T follicular helper cell (primary cell): ENCODE measurements around the gene CFAP61.
"Not testable (repeated sequence)": the region's sequence is repeated elsewhere in the genome, so short reads cannot be mapped to it uniquely, and the experiment has no call there.

Experiments used
- DNase-seq: peaks from one replicate; pipeline ENCODE4 v3.0.0-alpha.2; 2020; ENCODE audit warnings: low read depth

Gene CFAP61

DNA sequence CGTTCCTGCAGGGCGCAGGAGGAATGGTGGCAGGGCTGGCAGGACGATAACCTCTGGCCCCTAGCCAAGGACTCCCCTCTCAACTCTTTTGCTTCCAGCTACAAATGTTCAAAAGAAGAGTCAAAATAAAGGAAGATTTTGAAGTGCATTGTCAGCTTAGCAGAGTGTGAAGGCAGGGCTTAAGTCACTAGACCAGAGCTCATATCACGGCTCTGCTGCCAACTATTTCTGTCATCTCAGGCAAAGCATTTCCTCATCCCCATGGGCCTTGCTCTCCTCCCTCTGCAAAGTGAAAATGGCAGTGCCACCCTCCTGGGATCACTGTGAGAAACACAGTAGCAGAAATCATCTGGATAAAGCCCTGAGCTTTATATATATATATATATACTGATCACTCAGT is 36.7 kb downstream of the CFAP61 start:
- no peak for DNase-seq

DNA sequence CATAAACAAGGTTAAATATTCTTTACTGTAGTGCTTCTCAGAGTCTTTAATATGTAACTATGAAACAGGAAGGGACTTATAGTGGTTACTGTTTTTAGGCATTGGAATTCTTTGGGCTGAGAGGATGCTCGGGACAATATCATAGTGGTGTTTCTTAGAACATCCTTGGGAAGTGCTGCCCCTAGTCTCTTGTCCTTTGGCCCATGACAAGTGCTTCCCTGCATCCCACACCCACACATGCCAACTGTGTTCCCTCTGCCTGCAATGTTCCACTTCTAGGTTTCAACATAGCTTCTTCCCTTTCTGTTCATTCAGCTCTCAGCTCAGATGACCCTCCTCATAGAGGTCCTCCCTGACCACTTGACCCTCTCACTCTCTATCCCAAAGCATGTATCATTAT is 37.6 kb downstream of the CFAP61 start:
- no peak for DNase-seq

DNA sequence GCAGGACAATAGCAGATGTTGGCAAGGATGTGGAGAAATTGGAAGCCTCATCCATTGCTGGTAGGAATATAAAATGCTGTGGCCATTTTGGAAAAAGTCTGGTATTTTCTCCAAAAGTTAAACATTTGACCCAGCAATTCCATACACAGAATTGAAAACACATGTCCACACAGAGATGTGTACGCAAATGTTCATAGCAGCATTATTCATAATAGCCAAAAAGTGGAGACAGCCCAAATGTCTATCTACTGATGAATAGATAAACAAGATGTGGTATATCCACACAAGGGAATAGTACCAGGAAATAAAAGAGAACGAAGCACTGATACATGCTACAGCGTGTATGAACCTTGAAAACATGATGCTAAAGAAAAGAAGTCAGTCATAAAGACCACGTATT is 40.5 kb downstream of the CFAP61 start:
- no peak for DNase-seq

DNA sequence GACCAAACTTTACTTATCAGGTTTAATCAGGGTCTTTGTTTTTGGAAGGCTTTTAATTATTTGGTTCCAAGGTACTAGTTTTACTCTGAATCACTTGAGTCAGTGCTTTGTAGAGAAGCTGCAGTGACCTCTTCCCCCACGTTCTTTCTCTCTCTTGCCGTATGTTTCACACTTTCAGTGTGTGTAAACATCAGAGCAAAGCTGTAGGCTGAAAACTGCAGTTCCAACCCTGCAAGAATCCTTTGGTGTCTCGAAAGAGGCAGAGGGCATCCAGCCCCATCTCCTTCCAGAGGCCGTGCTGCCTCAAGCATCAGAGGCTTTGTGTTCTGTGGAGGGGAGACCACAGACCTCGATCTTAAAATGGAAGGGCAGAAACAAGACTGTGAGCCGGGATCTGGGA is 42.1 kb downstream of the CFAP61 start:
- DNase-seq: no peak

DNA sequence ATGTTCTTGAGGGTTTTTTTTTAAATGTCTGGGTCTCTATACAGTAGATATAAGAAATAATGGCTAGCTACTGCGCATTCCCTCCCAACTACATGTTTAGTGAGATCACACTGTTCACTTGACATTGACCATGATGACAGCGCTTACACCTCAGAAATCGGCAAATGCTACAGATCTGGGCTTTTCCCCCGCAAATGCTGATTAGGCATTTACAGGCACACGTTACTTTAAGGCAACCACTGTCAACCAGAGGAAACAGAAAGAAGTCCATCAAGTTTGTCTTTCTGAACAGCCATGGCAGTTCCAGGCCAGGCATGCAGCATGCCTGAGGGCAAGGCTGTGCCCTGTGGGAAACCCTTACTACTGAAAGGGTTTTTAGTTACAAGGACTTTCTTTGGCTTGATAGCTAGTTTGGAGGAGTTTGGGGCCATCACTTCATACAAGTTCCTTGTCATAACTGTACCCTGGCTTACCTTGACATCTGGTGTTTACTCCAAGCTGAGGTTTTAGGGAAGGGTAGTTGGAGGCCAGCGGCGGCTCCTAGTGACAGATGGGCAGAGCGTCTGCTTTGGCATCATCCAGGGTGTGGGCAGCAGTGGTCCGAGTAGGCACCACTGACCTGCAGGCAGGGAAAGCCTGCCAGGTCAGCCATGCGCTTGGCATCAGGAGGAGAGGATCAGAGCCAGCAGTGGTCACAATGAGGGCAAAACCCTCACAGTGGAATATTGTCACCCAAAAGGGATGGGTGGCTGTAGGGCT is 43.0 kb downstream of the CFAP61 start:
- DNase-seq: no peak

DNA sequence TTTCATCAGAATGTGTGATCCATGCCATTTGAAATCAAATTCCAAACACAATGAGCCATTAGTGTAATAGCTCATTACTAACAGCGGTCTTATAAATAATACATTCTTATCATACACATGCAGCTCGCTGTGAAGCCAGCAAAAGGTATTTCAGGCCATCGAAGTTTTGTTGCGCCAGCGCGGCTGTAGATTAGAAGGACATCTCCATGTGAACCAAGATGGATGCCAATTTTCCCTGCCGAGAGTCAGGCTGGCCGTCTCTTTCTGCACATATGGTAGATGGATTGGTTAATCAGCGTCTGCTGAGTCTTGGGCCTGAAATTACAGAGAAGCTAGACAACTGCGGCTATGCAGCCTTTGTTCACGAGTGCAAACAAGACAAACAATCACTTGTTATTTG is 44.1 kb downstream of the CFAP61 start:
- no peak for DNase-seq

DNA sequence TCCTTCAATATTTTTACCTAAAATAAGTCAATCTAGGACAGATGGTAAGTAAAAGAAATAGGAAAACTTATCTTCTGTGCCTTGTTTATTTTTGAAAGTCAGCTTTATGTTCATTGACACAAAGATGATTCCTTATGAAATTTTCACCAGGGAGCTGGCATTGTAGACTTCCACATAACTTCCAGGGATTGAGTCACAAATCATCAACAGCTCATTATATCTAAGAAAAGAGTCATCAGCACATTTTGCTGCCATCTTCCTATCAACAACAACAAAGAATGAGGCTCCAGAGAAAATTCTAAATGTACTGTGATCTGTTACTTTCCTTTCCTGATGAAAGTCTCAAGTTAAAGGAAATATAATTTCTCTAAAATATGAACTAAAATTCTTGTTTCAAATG is 48.5 kb downstream of the CFAP61 start:
- no peak for DNase-seq

DNA sequence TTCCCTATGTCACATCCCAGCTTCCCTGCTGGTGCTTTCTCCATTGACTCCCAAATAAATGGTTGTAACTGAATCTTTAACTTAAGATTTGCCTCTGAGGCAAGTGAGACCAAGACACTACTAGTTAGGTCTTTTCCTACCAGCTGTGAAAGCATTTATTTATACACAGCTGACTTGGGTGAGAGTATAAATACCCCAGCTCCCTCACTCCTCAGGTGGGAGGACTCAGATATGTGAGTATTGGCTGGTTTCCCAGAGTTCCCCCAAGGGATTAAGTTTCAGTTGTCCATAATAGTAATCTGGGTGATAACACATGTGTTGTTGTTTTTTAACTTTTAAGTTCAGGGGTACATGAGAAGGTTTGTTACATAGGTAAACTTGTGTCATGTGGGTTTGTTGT is 49.8 kb downstream of the CFAP61 start:
- DNase-seq: no peak

DNA sequence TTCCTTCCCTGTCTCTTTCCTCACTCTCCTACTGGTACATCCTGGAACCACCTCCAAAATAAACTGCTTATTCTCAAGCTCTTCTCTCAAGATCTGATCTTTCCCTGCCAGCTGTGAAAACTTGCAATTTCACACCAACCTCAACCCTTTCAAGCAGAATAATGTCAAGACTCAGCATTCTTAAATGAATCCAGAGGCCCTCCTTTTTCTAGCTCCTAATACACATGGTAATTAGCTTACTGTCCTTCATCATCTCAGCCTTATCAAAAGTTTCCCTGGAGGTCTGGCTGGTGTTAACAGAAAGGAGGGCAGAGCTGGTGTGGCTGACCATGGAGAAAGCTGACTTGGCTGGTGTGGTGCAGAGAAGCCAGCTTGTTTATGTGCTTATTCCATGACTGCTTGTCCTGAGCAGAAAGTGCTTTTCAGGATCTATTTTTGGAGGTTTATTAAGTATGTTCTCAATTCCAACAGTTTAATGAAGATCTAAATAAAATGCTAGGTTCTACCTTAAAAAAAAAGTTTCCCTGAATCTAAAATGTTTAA is 50.5 kb downstream of the CFAP61 start:
- no peak for DNase-seq

DNA sequence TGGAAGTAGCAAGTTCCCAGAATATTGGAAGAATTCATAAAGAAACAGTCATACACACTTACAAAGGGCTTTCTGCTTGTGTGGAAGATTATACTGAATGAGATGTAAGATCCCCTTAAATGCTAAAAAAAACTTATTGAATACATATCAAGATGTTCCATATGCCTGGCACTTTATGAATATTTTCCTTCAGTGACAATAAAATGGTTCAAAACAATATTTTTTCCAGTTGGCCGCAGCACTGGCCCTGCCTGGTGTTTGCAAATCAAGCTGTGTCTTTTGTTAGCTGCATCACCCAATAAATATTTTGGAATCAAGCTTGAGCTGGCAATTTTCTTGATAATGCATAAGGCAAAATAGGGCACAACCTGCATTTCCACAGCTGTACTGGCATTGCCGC is 51.2 kb downstream of the CFAP61 start:
- DNase-seq: no peak

DNA sequence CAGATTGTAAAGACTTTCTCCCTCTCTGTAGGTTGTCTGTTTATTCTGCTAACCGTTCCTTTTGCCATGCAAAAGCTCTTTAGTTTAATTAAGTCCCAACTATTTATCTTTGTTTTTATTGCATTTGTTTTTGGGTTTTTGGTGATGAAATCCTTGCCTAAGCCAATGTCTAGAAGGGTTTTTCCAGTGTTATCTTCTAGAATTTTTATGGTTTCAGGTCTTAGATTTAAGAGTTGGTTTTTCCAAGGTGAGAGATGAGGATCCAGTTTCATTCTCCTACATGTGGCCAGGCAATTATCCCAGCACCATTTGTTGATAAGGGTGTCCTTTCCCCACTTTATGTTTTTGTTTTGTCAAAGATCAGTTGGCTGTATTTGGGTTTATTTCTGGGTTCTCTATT is 70.9 kb downstream of the CFAP61 start:
- DNase-seq: not testable (repeated sequence)

DNA sequence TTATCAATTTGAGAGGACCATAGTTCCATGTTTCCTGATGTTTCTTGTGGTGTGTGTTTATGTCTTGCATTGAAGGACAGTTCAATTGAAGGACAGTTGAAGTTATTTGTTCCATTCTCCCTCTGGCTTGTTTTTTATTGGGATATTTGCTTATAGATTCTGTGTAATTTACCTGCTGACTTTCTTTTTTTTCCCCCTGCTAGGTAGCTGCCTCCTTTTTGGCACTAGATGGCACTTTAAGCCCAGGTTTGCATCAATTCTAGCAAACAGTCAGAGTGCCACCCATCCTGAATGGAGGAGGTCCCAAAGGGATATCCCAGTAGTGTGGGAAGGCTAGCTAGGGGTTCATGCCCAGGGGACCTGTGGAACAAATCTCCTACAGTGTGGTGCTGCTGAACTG is 78.1 kb downstream of the CFAP61 start:
- DNase-seq: no peak

DNA sequence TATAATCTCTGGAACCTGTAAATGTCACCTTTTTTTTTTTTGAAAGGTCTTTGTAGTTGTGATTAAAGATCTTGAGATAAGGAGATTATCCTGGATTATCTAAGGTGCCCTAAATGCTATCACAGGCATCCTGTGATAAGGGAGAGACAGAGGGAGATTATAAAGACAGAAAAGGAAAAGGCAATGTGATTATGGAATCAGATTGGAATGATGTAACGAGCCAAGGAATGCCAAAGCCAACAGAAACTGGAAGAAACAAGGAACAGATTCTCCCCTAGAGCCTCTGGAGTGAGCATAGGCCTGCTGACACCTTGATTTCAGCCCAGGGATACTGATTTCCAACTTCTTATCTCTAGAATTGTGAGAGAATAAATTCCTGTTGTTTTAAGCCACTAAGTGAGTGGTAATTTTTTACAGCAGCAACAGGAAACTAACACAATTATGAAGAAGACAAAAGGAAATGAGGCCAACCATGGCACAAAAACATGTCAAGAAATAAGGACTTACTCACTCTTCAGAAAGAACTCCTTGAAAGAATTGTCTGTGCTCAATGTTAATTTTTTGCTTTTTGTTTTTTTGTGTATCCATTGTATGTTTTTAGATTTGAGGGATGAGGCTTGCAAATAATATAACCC is 82.7 kb downstream of the CFAP61 start:
- DNase-seq: no peak

DNA sequence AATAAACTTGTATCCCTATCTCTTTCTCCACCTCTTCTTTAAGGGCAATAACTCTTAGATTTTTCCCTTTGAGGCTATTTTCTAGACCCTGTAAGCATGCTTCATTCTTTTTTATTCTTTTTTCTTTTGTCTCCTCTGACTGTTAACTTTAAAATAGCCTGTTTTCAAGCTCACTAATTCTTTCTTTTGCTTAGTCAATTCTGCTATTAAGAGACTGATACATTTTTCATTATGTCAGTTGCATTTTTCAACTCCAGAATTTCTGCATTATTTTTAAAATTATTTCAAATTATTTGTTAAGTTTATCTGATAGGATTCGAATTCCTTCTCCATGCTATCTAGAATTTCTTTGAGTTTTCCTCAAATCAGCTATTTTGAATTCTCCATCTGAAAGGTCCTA is 84.0 kb downstream of the CFAP61 start:
- no peak for DNase-seq

DNA sequence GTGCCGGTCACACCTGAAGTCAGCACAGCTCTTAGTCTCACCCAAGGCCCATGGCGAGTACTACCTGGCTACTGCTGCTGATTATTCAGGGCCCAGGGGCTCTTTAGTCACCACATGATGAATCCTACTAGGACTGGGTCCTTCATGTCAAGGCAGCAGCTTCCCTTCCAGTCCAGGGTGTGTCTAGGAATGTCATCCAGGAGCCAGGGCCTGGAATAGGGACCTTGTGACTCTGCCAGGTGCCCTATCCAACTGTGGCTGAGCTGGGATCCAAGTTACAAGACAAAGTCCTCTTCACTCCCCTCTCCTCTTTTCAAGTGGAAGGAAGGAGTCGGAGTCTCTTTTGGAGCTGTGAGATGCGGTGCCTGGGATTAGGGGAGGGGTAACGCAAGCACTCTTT is 85.5 kb downstream of the CFAP61 start:
- no peak for DNase-seq

DNA sequence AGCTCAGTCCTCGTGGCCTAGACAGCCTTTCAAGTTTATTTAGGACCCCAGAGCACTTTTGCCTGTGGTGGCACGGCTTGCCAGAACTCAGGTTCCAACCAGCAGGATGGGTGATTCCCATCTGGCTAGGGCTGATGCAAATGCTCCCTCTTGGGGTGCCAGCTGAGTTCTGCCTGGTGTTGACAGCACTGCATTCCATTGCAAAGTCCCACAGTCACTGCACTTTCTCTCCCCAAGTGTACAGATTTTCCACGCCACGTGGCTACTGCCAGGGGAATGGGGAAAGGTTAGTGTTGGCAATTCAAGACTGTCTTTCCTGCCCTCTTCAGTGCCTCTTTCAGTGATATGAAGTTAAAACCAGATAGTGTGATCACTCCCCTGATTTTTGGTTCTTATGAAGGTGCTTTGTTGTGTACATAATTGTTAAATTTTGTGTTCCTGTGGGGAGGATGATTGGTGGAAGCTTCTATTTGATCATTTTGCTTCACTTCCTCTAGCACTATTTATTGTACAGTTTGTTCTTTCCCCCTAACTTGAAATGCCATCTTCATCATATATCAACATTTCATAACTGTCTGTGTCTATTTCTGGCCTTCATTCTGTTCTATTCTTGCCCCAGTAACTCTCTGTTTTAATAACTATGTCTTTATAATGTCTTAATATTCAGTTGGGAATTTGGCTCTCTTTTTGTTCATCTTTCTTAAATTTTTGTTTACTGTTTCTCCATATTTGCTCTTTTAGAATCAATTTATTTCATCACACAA is 86.2 kb downstream of the CFAP61 start:
- DNase-seq: no peak

DNA sequence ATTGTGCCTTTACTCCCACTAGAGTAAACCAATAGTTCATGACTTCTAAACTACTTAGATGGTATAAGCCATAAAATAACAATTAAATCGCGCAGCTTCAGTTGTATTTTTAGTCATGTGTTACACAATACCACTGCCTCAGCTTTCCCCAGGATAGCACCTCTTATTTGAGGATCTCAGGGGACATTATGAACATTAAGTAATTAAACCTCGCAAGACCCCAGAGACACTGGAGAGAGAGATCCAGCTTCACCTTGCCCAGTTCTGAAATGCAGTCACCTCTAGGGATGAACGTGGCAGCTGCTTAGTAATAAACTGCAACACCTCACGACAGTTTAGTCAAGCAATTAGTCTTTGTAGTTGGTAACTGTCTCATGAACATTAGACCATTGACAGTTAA is 87.1 kb downstream of the CFAP61 start:
- no peak for DNase-seq

DNA sequence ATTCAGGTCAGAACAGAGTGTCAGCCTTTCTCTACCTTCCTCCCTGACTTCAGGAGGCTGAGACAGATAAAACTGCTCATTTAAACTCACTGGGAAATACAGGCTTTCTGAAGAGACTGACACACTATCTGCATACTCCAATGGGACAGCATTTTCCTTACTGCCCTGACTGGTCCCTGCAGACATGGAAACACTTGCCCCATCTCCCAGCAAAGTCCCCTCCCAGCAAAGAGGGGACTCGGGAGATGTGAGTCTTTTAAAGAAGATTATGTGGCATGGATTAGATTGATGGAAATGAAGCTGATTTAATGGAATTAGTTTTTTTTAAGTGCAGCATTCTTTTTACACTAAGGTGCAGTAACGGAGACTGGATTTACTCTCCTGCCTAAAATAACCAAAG is 90.8 kb downstream of the CFAP61 start:
- DNase-seq: no peak

DNA sequence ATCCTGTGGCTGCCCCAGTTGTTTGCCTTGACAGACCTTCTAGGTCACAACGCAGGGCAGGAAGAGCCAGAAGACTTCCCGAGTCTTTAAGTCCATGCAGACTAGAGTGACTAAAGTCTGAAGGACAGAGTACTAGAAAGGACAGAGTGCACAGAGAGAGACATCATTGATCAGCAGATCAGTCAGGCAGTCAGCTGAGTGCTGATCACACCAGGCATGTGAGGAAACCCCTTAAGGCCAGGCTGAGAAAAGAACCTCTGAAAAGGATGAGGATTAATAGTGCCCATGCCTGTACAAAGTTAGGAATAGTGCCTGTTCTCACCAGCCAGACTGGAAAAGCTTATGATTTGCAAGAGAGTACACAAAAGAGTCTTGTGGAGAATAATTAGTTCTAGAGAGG is 91.3 kb downstream of the CFAP61 start:
- DNase-seq: no peak

DNA sequence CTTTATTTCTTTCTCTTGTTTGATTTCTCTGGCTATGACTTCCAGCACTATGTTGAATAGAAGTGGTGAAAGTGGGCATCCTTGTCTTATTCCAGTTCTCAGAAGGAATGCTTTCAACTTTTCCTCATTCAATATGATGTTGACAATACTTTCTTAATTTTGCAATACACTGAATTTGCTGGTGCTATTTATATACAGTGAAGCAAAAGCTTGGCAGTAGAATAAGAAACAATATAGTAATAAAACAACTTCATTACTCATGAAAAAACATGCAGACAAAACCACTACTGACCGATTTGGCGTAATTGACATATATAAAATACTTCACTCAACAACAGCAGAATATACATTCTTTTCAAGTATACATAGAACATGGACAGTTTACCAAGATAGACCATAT is 96.4 kb downstream of the CFAP61 start:
- DNase-seq: no peak

DNA sequence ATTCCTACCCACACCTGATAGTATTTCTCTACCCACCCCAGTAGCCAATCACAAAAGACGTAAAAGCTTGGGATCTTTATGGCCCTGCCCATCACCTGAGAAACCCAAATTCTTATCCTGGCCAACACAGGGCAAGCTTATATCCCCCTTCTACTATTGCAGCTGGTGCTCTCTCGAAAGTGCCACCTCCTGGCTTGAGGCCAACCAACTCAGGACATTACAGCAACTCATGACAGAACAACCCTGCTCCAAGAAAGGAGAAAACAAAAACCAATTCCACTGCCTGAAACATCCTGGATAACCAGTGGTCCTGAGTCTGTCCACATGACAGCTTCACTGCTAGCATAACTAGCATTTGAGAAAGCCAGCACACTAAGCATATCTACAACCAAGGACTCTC is 97.9 kb downstream of the CFAP61 start:
- DNase-seq: no peak

DNA sequence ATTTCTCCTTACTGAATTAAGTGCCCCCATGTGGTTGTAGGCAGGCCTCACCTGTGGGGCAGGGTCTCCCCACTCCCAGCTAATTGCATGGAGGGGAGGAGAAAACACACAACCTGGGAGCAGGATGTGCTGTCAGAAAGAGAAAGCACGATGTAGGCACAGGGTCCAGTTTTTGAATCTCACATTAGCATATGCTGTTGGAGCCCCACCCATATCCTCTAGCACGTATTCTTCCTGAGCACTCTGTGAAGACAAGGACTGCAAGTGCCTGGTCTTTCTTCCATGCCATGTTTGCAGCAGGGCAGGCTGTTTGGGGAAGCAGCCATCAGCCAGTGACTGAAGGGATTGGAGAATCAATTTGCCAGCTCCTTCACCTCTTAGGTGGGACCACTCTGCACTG is 108.2 kb downstream of the CFAP61 start:
- DNase-seq: no peak

DNA sequence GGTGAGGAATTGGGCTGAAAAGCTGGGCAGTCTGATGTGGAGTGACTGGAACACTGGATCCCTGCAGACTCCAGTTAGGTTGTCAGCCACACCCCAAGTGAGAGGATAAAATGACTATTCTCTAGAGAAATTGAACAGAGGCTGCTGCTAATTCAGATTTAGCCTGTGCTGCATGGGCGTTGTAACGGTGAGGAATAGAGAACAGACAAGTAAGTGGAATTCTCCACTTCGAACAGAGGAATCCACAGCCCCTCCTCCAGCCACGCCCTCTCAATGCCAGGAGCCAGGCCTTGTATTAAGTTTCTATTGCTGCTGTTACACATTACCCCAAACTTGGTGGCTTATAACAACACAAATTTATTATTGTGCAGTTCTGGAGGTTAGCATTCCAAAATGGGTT is 109.3 kb downstream of the CFAP61 start:
- no peak for DNase-seq
